Lung (tissue), 12 donors: ENCODE results near the gene CFAP206. TPM values are rescaled to one million over a fixed set of nuclear protein-coding genes. Genes with fewer than 3 reads are reported as not detected.
A peak's percentile ranks its signal among the peaks of the same experiment; 100 is the strongest.

ENCODE experiments used
- ATAC-seq: fragments of 200-7000 bp; cut with Tn5 transposase; one replicate; pipeline ENCODE4 v1.9.1; 2020; ENCODE audit warnings: moderate number of reproducible peaks; ENCODE audit not compliant: insufficient read depth, low FRiP score
- DNase-seq, 3 donors: peaks; one replicate each; pipeline ENCODE4 v3.0.0-alpha.2; 2013 to 2017
- H3K27ac ChIP-seq, 2 donors: one replicate each; pipeline ENCODE4 v1.5.1; 2013; ENCODE audit warnings: mild to moderate bottlenecking in 2 of 2, moderate library complexity in 2 of 2, control low read depth in 1 of 2, inconsistent platforms in 1 of 2, low read depth in 1 of 2, low read length in 1 of 2
- H3K27me3 ChIP-seq, 3 donors: one replicate each; pipeline ENCODE4 v1.5.1; 2013; ENCODE audit warnings: low read length in 2 of 3; ENCODE audit not compliant: control insufficient read depth in 3 of 3, insufficient read depth in 3 of 3
- H3K36me3 ChIP-seq, 4 donors: one replicate each; pipeline ENCODE4 v1.5.1; 2013; ENCODE audit warnings: low read length in 4 of 4, mild to moderate bottlenecking in 1 of 4, moderate library complexity in 1 of 4; ENCODE audit not compliant: control insufficient read depth in 4 of 4, insufficient read depth in 4 of 4
- H3K4me1 ChIP-seq, 5 donors: one replicate each; pipeline ENCODE4 v1.5.1; 2013; ENCODE audit warnings: low read length in 5 of 5, mild to moderate bottlenecking in 2 of 5, moderate library complexity in 1 of 5; ENCODE audit not compliant: control insufficient read depth in 5 of 5, insufficient read depth in 5 of 5
- H3K4me3 ChIP-seq: one replicate; pipeline ENCODE4 v1.5.1; 2013; ENCODE audit warnings: mild to moderate bottlenecking, control low read depth, moderate library complexity
- H3K9ac ChIP-seq, 2 donors: one replicate each; pipeline ENCODE4 v1.5.1; 2013; ENCODE audit warnings: low read length in 2 of 2, control low read depth in 1 of 2; ENCODE audit not compliant: insufficient read depth in 1 of 2
- H3K9me3 ChIP-seq, 4 donors: one replicate each; pipeline ENCODE4 v1.5.1; 2013; ENCODE audit warnings: low read length in 3 of 4, mild to moderate bottlenecking in 1 of 4, moderate library complexity in 1 of 4; ENCODE audit not compliant: control insufficient read depth in 4 of 4, insufficient read depth in 3 of 4
- WGBS, 2 donors: extraction: QIAGEN DNeasy Blood & Tissue Kit; methylation state at CpG; one replicate each; pipeline ENCODE4 v1.1.7; 2013; 5-methylcytosine and 5-hydroxymethylcytosine counted together
- polyA plus RNA-seq, 2 donors: library from polyadenylated mRNA; stranded (reverse); fragments of 200-250 nt; gene quantifications; one replicate each; pipeline ENCODE4 v1.2.1, GENCODE V29; 2013
- total RNA-seq, 2 donors: library from RNA; depleted of rRNA in 1 of 2; stranded (reverse); fragments of >200 nt in 1 of 2; gene quantifications; one replicate each; pipeline ENCODE4 v1.2.1, GENCODE V29; 2014 to 2021
- TF ChIP-seq, protein P1 (sequence below): IDR thresholded peaks from 2 replicates; pipeline ENCODE4 v1.5.1; 2012; ENCODE audit warnings: mild to moderate bottlenecking; ENCODE audit errors: control extremely low read depth, extremely low read depth
- donor health status: control.
- donor health status: control.
- donor health status: Bipolar disorder and iron deficiency.
- donor health status: healthy.
- donor health status: DM: yes; HTN: yes; CAD: no.

CFAP206 gene
- total and polyA plus RNA-seq, 4 donors, result 2.3 to 15.0 (median 8.0) TPM

DNA sequence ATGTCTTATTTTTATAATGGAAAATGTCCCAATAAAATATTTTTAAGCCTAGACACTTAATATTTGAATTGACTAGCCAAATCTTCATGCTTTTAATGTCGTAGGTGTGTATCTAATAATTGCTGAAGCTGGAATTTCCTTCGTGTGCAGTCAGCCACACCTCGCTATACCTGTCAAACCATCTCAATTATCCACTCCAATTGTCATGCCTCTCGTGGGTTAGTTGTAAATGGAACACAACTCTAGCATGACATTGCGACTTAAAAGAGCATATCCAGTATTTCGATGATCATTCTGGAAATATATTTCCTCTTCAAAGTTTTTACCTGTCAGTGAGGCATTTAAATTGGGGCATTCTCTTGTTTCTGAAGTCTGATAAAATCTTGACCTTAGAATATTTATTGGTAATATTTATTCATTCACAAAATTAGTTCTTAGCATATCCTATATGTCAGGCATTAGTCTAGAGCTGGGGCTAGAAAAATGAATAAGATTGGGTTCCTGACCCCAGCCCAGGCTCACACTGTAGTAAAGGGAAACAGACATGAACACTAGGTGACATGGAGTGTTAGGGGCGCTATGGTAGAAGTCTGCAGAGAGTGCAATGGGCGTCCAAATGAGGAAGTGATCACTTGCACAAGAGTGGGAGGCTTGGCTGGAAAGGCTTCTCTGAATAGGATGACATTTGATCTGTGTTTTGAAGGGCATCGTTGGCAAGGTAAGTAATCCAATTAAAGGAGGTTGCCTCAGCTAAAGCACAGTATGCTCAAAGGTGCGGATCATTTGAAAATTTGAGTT, 11.0 kb upstream of the CFAP206 start:
- no peak overlapping the region for H3K4me3 ChIP-seq
- H3K36me3 ChIP-seq, result no peaks in the 10 kb centered on the region
- H3K9me3 ChIP-seq, result no peaks in the 10 kb centered on the region
- no peak overlapping the region for H3K9ac ChIP-seq
- no peaks in the 10 kb centered on the region for H3K4me1 ChIP-seq
- TF ChIP-seq, protein P1, sequence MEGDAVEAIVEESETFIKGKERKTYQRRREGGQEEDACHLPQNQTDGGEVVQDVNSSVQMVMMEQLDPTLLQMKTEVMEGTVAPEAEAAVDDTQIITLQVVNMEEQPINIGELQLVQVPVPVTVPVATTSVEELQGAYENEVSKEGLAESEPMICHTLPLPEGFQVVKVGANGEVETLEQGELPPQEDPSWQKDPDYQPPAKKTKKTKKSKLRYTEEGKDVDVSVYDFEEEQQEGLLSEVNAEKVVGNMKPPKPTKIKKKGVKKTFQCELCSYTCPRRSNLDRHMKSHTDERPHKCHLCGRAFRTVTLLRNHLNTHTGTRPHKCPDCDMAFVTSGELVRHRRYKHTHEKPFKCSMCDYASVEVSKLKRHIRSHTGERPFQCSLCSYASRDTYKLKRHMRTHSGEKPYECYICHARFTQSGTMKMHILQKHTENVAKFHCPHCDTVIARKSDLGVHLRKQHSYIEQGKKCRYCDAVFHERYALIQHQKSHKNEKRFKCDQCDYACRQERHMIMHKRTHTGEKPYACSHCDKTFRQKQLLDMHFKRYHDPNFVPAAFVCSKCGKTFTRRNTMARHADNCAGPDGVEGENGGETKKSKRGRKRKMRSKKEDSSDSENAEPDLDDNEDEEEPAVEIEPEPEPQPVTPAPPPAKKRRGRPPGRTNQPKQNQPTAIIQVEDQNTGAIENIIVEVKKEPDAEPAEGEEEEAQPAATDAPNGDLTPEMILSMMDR, result no peak
- DNase-seq (no peak), ATAC-seq (no peak)
- WGBS, 2 donors, result 71 to 77% methylated on average over 10 of the region's 10 CpGs
- H3K27me3 ChIP-seq, result no peaks in the 10 kb centered on the region
- no peak overlapping the region for H3K27ac ChIP-seq

DNA sequence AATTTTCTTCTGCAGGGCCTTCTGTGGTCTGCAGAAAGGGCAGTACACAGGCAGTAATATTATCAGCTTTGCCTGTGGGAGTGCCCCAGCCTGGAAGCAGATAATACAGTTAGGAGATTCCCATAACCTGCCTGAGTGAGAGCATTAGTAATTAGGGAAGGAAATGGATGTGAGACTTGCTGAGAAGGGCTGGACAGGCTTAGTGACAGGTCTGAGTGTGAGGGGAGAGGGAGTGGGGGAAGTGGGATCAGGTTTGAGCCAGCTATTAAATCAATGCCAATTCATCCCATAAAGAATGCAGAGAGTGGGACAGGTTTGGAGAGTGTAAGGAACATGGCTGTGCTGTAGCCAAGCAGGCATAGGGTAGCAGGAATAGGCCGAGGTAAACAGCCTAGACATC, 10.1 kb upstream of the CFAP206 start:
- DNase-seq (no peak), ATAC-seq (no peak)
- Histone ChIP-seq H3K4me3 (no peak overlapping the region), H3K27ac (no peak overlapping the region), H3K36me3 (no peaks in the 10 kb centered on the region), H3K9ac (no peak overlapping the region), H3K4me1 (no peaks in the 10 kb centered on the region), H3K9me3 (no peaks in the 10 kb centered on the region), H3K27me3 (no peaks in the 10 kb centered on the region)
- TF ChIP-seq, protein P1, result no peak
- 85 to 90% methylated on average over 1 of the region's 1 CpG for WGBS, 2 donors

DNA sequence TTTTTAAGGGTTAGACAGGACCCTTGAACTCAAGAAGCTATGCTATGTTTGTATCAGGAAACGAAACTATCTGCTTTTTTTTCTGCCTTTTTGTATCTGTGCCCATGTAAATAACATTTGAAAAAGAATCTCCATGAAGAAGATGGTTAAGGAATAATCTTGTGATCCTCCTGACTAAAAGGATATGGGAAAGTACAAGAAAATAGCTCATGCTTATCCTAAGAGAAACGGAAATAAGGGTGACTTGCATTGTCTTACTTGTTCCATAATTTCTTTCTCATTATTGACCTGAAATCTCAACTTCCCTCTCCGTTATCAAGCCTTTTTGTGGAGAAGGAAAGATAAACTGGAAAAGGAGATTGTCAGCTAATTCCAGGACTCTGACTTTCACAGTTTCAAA, 5.9 kb upstream of the CFAP206 start:
- no peak overlapping the region for H3K9ac ChIP-seq
- H3K27me3 ChIP-seq, result no peaks in the 10 kb centered on the region
- WGBS, 2 donors, result 76 to 90% methylated on average over 3 of the region's 3 CpGs
- no peak for DNase-seq
- no peak overlapping the region for H3K4me3 ChIP-seq
- no peaks in the 10 kb centered on the region for H3K36me3 ChIP-seq
- no peaks in the 10 kb centered on the region for H3K9me3 ChIP-seq
- ATAC-seq, result no peak
- H3K4me1 ChIP-seq, result no peaks in the 10 kb centered on the region
- no peak overlapping the region for H3K27ac ChIP-seq
- TF ChIP-seq, protein P1, result no peak

DNA sequence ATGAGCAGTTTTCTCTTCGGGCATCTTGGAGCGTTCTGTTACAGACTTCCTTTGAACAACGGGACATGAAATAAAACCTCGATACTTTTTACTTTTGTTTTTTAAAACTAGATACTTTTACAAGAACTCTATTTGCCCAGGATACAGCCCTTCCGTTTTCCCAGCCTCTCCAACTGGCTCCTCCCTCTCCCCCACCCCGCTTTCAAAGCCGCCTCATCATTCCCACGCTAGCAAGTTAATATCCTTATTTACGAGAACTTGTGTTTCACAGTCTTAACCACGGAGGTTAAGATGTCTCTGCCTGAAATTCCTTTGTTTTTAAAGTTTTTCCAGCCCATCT, 241 bp upstream of the CFAP206 start:
- TF ChIP-seq, protein P1, result no peak
- Histone ChIP-seq H3K4me1 (no peaks in the 10 kb centered on the region), H3K27me3 (no peaks in the 10 kb centered on the region), H3K9me3 (no peaks in the 10 kb centered on the region), H3K4me3 (peak overlapping the region; percentile 95), H3K36me3 (no peaks in the 10 kb centered on the region), H3K9ac (peak overlapping the region in 1 of 2 donors; percentile 36), H3K27ac (peak overlapping the region; percentile 88 to 93)
- DNase-seq (peak in 1 of 3 donors; percentile 69), ATAC-seq (peak; percentile 30)
- 0% methylated on average over 10 of the region's 10 CpGs for WGBS, 2 donors
